Body of pancreas (tissue), 4 donors: ENCODE results near the gene SOX9.

Experiments
- POLR2A ChIP-seq, 3 donors: fragments of 450-650 bp; IDR thresholded peaks; one replicate each; pipeline ENCODE4 v1.6.1; 2016; ENCODE audit warnings: antibody characterized with exemption in 3 of 3, mild to moderate bottlenecking in 2 of 3
- TF ChIP-seq, protein P1 (sequence below), 7 experiments: fragments of 450-650 bp in 4 of 7; fragments of 200-600 bp in 3 of 7; sonication (generic) in 3 of 7; IDR thresholded peaks; one replicate each; pipeline ENCODE4 v1.5.1; 2016 to 2019; ENCODE audit warnings: antibody characterized with exemption in 7 of 7

DNA sequence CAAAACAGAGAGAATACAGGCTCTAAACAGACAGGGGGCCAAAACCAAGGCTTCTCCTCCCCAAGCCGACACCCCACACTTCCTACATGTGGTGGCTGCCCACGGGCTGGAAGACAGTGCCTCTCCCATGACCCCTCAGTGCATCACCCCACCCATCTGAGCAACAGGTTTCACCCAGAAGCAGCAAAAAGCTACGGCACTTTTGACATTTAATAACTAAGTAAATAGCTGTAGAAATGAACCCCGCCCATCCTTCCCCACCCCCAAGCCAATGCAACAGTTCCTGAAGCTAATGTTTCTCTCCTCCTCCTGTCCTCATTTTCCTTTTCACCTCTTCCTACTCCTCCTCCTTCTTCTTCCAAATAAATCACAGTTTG, 9.9 kb upstream of the SOX9 start:
- TF ChIP-seq, protein P1, sequence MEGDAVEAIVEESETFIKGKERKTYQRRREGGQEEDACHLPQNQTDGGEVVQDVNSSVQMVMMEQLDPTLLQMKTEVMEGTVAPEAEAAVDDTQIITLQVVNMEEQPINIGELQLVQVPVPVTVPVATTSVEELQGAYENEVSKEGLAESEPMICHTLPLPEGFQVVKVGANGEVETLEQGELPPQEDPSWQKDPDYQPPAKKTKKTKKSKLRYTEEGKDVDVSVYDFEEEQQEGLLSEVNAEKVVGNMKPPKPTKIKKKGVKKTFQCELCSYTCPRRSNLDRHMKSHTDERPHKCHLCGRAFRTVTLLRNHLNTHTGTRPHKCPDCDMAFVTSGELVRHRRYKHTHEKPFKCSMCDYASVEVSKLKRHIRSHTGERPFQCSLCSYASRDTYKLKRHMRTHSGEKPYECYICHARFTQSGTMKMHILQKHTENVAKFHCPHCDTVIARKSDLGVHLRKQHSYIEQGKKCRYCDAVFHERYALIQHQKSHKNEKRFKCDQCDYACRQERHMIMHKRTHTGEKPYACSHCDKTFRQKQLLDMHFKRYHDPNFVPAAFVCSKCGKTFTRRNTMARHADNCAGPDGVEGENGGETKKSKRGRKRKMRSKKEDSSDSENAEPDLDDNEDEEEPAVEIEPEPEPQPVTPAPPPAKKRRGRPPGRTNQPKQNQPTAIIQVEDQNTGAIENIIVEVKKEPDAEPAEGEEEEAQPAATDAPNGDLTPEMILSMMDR (IDR thresholded peaks at IDR 0.05): no peak
- no peak for TF ChIP-seq POLR2A (IDR thresholded peaks at IDR 0.05)
